ENCODE results near the gene RPL4.
"Not testable (repeated sequence)": the region's sequence is repeated elsewhere in the genome, so short reads cannot be mapped to it uniquely, and the experiment has no call there.

Gene RPL4

DNA sequence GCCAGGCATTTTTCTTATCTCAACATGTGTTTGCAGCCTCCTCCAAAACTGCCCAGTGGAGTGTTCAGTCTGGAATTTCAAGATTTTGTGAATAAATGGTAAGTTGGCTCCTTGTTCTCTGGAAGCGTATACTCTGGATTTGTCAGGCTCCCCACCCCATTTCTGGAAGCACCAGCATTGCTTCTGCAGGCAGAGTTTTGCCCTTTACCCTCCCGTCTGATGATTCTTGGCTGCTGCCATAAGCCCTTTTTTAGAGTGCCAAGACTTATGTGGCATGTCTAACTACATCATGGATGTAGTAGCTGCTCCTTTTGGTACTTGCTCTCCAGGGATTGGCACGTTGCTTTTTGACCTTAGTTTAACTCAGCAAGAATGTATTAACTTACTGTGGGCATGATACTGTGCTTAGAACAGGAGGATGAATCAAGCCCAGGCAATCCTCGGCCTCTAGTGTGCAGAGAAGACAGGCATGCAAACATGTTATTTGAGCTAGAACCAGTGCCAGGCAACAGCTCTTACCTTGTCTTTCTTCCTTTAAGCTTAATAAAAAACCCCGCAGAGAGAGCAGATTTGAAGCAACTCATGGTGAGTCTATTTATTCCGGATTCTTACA lies 15.4 kb downstream of the RPL4 start:
- no peak for DNase-seq

GRCh38 chr15:66488525-66488924 lies 16.1 kb downstream of the RPL4 start:
- DNase-seq: no peak

DNA sequence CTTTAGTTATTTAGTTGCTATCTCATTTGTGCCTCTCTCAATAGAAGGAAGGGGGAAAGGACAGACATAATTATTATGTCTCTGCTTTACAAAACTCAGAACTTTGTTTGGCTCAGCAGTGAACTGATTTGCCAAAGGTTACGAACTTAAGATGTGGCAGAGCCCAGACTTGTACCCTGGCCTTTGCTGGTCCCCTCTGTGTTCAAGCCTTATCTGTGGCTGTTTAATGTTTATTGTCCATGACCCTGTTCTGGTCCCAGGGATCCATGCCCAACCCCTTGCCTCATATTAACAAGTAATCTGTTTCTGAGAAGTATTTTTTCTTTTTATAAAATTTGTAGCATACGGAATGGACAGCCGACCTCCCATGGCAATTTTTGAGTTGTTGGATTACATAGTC lies 17.8 kb downstream of the RPL4 start:
- no peak for DNase-seq

DNA sequence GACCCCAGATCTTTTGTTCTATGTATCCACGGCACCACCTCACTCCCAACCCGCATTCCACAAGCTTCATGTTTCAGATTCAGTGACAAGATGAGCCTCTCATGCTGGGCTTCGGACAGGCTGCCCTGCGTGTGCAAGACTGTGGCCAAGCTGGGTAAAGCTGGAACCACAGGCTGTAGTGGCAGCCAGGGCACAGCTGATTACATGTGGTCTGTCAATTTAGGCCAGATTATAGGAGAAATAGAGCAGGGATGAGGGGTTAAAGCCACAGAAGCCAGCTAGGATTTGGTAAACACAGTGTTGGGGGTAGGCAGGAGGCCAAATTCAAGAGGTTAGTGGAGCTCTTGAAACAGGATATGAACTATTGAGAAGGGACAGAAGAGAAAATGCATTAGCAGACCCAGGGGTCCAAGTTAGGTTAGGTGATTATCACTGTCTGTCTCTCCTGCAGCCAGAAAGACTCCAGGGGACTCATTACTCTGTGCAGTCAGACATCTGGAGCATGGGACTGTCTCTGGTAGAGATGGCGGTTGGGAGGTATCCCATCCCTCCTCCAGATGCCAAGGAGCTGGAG lies 20.0 kb downstream of the RPL4 start:
- DNase-seq: no peak

- no peak for DNase-seq
Observed at GRCh38 chr15:66483131-66483566, 21.5 kb downstream of the RPL4 start.

DNA sequence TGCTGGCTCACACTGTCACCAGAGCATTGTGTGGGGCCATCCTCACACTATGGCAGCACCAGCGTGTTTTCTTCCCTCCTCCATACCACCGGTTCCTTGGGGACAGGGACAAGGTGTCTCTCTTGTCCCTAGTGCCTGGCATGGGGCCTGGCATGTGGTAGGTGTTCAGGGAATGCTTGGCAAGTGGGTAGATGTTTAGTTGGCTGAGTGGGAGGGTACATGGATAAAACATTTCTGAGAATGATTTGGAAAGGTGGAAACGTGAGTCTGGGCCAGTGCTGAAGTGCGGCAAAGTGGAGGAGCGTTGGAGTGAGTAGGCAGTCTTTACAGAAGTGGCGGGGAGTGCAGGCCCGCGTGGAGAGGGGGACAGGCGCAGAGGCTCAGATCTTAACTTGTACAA lies 22.1 kb downstream of the RPL4 start:
- DNase-seq: no peak

- no peak for DNase-seq
Observed at GRCh38 chr15:66481107-66481856, 23.4 kb downstream of the RPL4 start.

- no peak for DNase-seq
Observed at GRCh38 chr15:66480267-66480666, 24.4 kb downstream of the RPL4 start.

DNA sequence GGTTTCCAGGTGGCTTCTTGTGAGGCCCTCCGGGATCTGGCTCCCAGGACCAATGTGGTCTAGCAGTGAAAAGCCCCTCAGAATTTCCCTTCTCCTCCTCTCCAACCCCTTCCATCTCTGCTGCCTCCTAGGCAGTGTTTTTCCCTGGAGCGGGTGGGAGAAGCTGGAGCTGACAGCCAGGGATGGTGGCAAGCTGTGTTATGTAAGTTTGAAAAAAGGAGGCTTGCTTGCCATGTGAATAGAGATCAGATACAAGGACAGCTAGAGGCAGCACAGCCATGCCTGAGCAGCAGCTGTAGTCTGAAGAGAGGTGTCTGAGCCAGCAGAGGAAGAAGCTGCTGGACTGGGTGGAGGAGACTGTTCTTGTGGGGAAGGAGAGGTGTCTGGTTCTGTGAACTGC lies 27.6 kb downstream of the RPL4 start:
- DNase-seq: no peak

DNA sequence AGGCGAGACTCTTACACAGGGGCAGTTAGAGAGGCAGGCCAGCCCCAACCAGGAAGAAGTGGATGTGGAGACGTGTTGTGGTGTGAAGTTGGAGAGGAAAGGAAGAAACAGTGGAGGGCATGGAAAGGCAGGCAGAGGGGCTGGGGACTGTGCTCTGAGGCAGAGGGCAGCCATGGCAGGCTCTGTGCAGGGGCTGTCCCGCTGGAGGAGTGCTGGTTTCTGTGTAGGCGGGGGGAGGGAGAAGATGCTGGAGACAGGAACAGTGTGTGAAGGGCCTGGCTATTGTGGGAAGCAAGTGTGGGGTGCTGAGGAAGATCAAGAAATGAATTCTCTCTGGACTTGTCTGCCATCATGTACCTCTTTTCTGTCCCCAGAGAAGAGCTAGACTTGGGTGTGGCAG lies 28.1 kb downstream of the RPL4 start:
- DNase-seq: no peak

- no peak for DNase-seq
Observed at GRCh38 chr15:66474963-66475362, 29.7 kb downstream of the RPL4 start.

GRCh38 chr15:66474135-66474534 lies 30.5 kb downstream of the RPL4 start:
- DNase-seq: no peak

- DNase-seq: no peak
Observed at GRCh38 chr15:66472176-66472999, 32.3 kb downstream of the RPL4 start.

- not testable (repeated sequence) for DNase-seq
Observed at GRCh38 chr15:66470825-66471224, 33.8 kb downstream of the RPL4 start.

GRCh38 chr15:66467162-66468040 lies 37.3 kb downstream of the RPL4 start:
- not testable (repeated sequence) for DNase-seq

DNA sequence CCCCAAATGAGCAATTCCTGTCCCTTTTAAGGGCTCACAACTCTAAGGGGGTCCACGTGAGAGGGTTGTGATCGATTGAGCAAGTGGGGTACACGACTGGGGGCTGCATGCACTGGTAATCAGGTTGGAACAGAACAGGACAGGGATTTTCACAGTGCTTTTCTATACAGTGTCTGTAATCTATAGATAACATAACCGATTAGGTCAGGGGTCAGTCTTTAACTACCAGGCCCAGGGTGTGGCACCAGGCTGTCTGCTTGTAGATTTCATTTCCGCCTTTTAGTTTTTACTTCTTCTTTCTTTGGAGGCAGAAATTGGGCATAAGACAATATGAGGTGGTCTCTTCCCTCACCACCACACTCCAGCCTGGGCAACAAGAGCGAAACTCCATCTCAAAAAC lies 39.4 kb downstream of the RPL4 start:
- DNase-seq: not testable (repeated sequence)

DNA sequence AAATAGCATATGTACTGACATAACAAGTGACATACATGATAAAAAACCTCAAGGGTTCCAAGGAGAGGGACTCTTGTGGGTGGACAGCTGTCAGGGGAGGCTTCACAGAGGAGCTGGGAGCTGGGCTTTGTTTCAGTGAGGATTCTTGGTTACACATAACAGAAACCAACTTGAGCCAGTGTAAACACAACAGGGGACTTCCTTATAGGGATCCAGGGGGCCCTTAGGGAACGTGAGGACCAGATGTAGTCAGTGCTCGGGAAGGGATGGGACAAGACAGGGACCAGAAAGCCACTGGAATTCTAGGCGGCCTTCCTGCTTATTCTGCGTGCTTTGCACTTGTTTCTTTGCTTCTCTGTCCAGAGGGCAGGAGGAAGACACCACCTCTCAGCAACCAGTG lies 42.0 kb downstream of the RPL4 start:
- DNase-seq: no peak

DNA sequence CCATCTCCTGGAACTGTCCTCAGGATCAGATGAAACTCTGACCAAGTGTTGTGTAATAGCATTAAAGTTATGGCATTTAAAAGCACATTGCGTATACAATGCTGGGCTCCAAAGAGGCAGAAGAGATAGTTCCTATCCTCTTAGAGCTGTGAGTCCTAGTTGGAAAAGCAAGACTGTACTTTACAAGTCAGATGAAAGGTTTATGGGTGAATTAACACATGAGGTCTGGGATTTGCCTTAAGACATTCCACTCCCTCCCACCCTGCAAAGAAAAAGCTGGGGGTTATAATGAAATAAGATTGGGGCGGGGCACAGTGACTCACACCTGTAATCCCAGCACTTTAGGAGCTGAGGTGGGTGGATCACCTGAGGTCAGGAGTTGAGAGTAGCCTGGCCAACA lies 42.7 kb downstream of the RPL4 start:
- no peak for DNase-seq

GRCh38 chr15:66461294-66461693 lies 43.4 kb downstream of the RPL4 start:
- not testable (repeated sequence) for DNase-seq

DNA sequence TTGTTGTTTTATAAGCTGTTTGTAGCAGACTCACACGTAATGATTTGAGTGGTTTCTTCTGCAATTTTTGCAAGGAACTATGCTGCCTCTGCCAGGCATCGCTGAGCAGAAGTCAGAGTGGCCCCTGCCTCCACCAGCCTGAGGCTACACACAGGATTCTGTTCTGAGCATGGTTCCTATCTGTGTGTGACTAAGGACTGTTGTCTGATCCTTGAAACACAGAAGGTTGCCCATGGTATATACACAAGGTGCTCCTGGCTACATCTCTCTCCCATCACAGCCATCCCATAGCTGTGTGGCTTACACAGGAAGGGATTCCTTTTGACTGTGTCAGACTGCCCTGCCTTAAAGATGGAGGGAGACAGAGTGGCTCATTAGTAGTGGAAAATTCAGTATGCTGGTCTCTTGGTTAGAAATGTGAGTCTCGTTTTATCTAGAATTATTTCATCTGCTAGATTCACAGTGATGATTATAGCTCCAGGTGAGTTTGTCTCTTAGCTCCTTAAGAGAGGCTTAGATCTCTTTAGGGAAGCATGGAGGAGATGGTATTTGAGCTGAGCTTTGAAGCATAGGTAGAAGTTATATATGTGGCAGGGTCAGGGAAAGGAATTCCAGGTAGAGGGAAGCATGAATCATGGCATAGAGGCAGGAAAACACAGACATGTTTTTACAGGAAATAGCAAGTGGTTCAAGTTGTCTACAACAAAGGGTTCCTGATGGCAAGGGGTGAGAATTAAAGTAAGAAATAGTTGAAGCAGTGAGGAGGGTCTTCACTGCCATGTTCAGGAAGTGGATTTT lies 44.6 kb downstream of the RPL4 start:
- DNase-seq: no peak

DNA sequence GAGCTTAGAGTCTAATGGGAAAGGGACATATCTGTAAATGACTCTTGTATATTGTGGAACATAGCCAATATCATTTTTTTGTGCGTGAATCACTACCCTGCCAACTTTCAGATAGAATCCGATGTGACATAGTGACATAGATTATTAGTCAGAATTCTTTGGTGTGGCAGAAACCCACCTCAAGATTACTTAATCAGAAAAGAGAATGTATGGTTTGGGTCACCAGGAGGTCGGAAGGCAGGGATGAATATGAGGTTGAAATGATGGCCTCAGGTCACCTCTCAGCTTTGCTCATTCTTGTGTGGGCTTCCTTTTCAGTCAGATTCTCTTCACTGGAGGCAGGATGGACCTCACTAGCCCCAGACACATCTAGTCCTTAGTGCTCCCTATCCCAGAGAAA lies 48.4 kb downstream of the RPL4 start:
- DNase-seq: no peak

DNA sequence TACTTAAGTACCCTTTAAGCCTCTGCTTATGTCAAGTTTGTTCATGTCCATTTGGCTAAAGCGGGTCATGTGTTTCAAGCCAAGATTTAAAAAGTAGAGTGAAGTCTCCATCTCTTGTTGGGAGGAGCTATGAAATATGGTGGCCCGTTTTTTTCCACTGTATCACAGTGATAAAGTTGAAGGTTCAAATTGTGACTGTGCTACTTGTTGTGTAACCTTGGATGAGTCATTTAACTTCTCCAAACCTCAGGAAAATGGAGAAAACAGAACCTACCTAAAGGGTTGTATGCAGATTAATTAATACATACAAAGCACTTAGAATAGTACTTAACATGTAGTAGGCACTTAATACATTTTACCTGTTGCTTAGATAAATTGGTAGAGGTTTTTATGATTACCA lies 50.5 kb downstream of the RPL4 start:
- no peak for DNase-seq

Data from cerebellar nuclear complex (tissue), 1 donor.